Measurements from ENCODE around the gene BMPR1B.

BMPR1B gene

DNA sequence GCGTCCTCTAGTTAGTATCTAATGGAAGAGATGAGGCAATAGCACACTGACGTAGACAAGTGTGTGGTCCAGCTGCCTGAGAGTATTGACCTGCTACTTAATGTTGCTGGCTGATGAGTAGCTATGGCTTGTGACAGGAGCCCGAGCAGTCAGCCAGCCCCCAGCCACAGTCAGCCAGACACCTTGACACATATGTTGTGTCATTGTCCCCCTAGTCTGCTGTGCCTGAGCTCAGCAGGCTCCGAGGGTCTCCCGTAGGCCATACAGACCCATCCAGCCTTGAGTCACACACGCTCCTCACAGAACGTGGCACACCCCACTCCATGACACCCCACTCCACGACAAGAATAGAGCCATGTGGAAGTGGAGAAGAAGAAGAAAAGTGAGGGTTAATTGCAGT lies 428.9 kb downstream of the BMPR1B start:
- no peak for DNase-seq

DNA sequence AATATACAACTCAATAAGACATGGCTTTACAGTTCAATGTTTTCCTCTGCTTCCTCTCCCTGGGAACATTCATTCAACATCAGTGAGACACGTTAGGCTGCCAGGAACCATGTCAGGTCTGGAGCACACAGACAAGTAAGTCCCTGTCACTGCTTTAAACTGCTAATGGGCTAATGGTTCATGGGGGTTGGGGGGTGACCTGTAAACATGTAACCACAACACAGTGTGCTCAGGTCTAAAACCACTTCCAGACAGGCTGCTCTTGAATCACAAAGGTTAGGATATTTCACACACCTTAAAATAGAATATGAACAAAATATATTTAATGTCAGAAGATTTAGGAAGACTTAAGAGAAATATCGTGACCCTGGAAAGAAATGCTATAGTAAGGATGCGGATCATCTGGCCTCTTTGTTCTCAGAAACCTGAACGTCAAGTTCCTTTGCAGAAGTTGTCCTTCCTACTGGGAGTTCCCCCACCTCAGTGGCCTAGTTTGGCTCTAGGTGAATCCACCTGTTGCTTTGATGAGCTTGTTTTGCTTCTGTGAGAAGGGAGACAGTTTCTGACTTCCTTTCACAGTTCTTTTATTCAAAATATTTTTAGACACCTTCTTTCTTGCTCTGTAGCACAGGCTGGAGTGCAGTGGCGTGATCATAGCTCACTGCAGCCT lies 431.1 kb downstream of the BMPR1B start:
- no peak for DNase-seq

DNA sequence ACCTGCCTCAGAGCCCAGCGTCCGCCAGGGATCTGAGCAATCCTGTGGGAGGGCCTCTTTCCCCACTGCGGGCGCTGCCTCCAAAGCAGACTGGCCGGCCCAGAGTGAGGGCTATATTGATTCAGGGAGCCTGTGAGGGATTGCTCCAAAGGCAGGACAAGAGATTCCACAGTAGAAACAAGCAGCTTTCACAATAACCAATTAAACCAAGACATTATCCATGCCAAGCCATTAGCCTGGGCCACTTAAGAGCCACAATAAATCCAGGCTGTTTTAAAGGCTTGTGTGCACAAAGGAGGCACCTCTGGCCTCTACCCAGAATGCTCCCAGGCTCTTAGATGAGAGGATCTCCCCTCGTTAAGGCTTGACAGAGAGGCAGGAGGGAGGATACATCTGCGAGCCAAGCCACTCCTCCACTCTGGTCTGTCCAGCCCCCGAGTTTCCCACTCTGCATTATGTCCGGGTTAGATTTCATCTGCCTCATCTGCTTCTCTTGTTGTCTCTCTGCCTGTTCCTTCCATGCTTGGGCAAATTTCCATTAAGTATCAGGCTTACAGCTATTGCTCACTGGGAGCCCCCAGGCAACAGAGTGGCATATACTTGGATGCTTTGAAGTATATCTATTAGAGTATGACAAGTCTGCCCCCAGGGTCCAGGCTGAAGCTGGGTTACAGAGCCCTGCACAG lies 433.1 kb downstream of the BMPR1B start:
- no peak for DNase-seq

DNA sequence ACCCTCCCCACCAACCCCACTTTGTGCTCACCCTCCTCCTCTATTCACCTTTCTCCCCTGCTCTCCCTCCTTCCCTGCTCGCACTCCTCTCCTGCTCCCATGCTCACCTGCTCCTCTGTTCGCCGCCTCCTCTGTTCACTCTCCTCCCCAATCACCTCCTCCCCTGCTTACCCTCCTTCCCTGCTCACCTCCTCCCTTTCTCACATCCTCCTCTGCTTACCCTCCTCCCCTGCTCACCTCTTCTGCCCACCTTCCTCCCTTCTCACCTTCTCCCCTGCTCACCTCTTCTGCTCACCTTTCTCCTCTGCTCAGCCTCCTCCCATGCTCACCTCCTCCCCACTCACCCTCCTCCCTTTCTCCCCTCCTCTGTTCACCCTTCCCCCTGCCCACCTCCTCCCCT lies 433.8 kb downstream of the BMPR1B start:
- no peak for DNase-seq

DNA sequence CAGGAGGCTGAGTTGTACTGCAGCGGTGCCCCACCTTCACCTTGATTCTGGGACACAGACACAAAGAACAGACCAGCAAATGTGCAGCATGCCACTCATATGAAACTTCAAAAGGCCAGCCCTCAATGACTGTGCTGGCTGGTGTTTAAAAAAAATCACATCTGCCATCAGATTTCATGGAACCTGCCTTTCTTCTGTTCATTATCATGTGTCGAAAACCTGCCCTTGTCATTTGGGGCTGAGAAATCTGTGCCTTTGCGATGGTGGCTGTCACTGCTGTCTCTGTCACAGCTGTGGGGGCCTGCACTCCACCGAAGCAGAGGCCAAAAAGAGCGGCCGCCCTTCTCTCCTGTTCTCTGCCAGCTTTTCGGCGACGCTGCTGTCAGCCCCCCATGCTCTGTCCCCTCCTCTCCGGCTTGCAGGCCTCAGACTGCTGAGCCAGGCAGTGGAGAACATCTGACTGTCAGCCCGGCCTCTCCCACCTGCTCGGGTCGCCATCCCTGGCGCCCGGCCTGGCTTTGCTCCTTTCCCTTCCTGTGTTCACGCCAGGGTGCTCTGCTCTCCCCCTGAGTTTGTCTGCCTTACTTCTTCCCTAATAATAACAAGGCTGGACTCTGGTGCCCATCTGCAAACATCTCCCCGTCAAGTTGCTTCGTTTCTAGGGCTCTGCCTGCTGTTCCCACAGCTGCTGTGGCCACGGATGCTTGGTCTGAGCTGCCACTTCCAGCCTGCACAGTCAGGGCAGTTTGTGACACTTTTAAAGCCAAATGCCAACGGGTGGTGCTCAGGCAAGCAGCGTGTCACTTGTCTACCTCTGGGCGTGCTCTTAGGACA lies 435.9 kb downstream of the BMPR1B start:
- DNase-seq, result no peak

DNA sequence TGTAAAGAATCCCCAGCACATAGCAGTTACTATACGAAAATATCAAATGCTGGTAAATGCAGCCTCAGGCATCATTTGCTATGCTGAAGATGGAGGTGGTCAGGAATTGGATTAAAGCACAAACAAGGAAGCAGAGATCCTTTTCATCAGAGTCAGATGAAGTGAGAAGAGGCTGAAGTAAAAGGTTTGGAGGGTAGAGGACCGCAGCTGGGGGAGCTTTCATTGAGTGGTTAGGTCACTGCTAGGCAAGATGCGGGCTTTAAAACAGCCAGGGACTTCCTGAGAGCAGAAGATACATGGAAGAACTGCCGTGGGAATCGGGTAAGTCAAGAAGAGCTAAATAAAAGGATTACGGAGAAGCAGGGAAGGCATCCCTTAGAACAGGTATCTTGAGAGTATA lies 439.6 kb downstream of the BMPR1B start:
- DNase-seq, result no peak

DNA sequence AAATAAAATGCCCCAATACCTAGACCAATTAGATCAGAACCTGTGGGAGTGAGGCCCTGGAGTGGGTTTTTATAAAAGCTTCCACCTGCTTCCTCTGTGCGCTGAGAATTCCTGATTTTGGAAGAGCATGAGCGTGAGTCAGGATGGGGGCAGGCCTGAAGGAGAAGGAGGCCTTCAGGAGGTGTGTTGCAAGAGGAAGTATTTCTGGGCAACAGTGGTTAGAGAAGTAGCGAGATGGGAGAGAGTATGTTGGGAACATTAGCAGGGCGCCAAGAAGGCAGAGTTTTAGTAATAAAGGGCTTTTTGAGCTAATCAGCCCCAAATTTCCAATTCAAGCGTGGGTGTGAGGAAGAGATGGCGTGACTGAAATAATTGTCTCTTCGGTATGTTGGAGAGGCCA lies 441.2 kb downstream of the BMPR1B start:
- no peak for DNase-seq

DNA sequence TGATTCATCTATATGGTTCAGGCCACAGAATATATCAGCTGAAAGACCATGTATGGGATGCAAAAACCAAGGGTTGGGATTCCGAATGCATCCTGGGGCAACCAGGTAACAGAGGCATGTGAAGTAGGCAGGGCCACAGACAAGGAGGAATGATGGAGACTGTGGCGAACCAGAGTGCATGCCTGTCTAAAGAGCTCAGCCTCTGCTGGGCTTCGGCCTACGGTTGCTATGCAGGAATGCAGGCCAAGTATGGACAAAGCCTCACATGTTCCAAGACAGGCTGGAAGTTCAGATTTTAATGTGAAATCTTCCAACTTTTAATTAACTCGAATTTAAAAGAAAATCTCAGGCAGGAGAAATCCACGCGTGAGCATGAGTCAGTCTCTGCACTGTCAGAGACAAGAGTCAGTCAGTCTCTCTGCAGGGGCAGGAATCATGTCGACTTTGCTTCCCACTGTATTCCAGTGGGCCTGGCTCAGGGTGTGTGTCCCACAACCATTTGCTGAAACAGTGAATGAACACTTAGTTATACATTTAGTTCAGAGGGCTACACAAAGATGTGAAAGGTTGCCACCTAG lies 446.6 kb downstream of the BMPR1B start:
- DNase-seq, result no peak

DNA sequence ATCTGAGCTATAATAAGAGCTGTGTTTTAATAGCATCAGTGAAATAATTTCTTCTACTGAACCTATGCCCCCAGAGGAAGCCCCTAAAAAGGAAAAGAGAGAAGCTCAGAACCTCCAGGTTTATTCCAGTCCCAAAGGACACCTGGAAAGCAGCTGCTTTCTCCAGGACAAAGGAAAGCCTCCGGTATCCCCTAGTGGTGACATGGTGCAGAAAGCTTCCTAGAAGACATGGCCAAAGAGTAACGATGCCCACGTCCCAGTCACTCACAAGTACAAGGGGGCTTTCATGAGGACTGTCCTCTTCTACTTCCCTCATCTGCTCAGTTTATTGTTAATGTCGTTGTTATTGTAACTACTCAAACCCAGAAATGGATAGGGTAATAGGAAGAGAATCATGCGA lies 447.1 kb downstream of the BMPR1B start:
- DNase-seq, result no peak
